Hepatocyte (in vitro differentiated cells): Measurements from ENCODE around the gene NPW.

ENCODE experiments used
- EZH2 ChIP-seq: fragments of 200-600 bp; sonication (generic); IDR thresholded peaks from 2 replicates; pipeline ENCODE4 v1.6.1; 2016; ENCODE audit warnings: antibody characterized with exemption, mild to moderate bottlenecking, borderline replicate concordance
- TF ChIP-seq, protein P1 (sequence below): fragments of 200-600 bp; sonication (generic); IDR thresholded peaks from 2 replicates; pipeline ENCODE4 v1.5.1; 2016; ENCODE audit warnings: antibody characterized with exemption, mild to moderate bottlenecking; ENCODE audit not compliant: poor library complexity

DNA sequence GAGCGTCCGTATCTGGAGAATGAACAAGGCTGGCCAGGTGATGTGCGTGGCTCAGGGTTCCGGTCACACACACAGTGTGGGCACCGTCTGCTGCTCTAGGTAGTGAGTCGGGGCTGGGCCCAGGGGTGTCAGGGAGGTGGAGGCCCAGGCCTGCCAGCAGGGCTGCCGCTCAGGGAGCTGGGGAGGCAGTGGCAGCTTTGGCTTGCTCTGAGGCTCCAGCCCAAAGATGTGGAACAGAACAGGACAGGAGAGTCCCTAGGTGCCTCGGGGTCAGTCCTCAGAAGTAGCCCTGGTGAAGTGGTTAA, 43.4 kb upstream of the NPW start:
- TF ChIP-seq, protein P1, sequence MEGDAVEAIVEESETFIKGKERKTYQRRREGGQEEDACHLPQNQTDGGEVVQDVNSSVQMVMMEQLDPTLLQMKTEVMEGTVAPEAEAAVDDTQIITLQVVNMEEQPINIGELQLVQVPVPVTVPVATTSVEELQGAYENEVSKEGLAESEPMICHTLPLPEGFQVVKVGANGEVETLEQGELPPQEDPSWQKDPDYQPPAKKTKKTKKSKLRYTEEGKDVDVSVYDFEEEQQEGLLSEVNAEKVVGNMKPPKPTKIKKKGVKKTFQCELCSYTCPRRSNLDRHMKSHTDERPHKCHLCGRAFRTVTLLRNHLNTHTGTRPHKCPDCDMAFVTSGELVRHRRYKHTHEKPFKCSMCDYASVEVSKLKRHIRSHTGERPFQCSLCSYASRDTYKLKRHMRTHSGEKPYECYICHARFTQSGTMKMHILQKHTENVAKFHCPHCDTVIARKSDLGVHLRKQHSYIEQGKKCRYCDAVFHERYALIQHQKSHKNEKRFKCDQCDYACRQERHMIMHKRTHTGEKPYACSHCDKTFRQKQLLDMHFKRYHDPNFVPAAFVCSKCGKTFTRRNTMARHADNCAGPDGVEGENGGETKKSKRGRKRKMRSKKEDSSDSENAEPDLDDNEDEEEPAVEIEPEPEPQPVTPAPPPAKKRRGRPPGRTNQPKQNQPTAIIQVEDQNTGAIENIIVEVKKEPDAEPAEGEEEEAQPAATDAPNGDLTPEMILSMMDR, result no peak
- no peak for TF ChIP-seq EZH2
